Activated naive CD8-positive, alpha-beta T cell treated with anti-CD3 and anti-CD28 coated beads, Interleukin-2, amount 50 U/mL, for 16 hours (primary cell): ENCODE data around the gene SEZ6.

ENCODE experiments used
- DNase-seq: peaks from one replicate; pipeline ENCODE4 v3.0.0-alpha.2; 2020; ENCODE audit warnings: low read depth, low spot score

SEZ6 gene

DNA sequence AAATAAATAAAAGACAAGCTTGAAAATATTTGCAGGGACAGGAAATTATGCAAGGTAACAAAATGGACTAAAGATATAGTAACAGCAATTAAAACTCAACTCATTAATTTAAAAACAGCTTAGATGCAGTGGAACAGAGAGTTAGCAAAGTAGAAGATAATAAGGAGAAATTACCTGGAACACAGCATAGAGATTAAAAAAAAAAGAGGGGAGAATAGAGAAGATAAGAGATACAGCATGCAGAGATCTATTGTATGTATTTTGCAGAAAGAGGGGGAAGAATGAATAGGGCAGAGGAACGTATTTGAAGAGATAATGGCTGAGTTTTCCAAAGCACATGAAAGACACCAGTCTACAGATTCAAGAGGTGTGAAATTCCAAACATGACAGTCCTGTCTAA is 28.7 kb upstream of the SEZ6 start:
- no peak for DNase-seq

DNA sequence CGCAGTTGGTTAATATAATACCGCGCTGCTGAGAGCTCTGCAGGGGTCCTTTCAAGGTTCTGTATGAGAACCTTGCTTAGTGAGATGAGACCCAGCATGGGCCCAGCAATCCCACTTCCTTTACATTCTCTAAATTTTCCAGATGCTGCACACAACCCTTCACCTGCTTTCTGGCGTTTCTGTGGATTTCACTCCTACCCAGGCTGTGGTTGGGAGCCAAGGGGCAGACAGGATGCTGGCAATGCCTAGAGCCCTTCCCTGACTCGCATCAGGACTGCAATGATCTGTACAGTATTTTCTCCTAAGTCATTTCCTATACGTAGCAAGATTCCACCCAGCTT is 27.0 kb upstream of the SEZ6 start:
- DNase-seq = no peak

DNA sequence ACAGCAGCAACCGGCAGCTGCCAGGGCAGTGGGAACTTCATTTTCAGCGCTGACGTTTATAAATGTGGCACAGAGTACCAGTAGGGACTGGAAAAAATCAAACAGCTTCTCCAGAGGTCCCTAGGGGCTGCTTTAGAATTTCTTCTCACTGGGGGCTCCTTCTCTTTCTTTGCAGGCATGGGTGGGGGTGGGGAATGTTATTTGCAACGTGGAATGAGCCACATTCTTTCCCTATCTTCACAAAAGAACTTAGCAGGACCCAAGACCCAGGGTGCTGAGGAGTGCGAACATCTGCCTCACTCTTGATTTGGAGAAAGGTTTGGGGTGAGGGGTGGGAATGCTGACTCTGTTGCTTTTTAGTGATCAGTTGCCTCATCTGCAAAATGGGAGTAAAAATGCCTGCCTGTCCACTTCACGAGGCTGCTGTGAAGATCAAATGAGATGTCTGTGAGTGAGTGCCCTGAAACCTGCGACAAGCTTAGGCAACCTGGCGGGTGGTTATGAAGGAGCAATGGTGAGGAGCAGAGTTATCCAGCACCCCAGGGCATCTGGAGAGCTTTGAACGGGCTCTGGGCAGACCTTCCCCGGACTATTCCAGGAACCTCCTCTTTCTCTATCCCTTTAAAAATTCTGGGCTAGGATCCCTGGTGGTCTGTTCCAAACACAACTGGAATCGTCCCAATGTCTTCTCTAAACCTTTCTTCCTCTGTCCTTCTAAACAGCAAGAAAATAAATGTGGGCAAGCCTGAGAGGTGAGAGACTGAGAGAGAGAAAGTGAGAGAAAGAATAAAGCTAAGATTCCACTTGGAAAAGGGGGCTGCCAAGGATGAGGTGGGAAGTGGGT is 26.4 kb upstream of the SEZ6 start:
- DNase-seq = no peak

DNA sequence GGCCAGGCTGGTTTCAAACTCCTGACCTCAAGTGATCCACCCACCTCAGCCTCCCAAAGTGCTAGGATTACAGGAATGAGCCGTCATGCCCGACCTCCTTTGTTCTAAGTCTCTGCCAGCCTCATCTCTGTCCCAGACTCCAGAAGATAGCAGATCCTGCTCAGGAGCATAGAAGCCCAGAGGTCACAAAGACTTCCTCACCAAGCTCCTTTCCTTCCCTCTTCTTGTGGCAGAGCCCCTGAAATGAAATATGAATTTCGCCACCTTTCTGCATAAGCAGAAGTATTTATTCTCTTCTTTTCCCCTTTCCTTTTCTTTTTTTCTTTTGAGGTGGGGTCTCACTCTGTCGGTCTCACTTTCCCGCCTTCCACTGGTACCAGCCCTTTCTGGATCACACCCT is 25.7 kb upstream of the SEZ6 start:
- no peak for DNase-seq

DNA sequence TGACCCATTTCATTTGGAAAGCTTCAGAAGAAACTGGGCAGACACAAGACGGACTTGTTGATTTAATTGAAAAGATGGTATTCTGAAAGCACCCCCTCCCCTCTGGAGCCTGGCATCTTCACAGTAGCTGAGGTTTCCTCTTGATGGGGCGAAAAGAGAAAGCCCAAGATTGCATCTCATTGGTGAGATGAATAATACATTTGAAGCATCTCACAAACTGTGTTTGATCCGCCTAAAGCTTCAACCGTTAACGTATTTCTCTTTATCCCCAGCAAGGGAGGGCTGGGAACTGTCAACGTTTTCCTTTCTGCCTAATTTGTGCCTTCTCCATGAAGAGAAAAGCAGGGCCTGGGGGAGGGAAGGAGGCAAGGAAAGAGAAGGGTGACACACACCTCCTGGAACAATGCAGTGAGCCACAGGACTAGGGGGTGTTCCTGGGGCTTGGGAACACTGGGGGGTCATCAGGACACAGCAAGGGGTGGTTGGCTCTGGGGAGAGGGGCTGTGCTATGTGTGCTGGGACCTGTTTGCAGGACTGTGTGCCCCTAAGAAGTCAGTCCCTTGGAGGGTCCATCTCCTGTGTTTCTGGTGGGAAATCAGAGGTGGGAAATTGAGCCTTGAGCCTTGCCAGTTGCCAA is 18.6 kb upstream of the SEZ6 start:
- no peak for DNase-seq

DNA sequence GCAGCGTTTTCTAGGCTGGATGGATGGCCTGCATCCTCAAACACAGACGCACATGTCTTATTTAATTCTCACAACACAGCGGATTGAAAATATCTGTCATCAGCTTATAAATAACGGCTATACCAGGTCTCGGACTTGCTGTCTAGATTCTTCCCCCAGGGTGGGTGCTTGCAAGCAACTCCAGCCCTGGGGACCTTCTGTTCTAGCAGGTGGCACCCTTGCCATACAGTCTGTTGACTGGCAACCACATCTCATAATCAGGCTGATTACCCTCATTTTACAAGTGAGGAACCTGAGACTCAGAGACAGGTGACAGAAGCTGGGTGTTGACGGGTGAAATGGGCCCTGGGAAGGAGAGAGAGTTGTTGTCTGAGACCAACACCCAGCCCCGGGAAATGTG is 16.2 kb upstream of the SEZ6 start:
- no peak for DNase-seq

DNA sequence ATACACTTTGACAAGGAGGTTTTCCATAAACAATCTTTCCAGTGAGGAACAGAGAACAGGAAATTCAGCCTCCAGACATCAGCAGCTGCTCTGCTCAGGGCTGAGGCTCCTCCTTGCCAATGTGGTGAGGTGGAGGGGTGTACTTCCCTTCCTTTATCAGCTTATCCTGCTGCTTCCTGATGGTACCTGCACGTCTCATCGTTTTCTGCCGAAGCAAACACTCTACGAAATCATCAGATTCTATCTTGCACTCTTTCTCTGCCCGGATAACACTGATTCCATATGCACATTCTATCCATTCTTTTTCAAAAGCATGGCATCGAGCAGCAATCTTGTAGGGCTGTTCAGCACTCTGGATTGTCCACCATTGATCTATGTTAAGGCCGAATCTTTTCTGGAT is 15.4 kb upstream of the SEZ6 start:
- no peak for DNase-seq

DNA sequence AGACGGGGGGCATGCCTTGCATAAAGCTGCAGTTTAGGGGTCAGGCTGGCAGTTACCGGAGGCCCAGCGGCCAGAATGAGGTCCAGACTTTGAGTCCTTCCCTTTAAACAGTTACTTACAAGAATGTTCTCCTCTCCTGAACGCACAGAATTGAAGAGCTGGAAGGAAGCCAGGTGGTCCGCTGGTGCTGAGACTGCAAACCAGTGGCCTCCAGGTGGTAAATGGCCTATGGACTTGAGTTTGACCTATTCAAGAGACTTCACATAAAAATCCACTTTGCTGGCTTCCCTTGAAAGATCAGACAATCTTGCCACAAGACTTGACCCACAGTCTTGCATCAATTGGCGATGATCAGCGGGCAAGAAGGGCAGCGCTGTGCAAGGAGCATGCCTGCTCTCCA is 14.7 kb upstream of the SEZ6 start:
- no peak for DNase-seq

DNA sequence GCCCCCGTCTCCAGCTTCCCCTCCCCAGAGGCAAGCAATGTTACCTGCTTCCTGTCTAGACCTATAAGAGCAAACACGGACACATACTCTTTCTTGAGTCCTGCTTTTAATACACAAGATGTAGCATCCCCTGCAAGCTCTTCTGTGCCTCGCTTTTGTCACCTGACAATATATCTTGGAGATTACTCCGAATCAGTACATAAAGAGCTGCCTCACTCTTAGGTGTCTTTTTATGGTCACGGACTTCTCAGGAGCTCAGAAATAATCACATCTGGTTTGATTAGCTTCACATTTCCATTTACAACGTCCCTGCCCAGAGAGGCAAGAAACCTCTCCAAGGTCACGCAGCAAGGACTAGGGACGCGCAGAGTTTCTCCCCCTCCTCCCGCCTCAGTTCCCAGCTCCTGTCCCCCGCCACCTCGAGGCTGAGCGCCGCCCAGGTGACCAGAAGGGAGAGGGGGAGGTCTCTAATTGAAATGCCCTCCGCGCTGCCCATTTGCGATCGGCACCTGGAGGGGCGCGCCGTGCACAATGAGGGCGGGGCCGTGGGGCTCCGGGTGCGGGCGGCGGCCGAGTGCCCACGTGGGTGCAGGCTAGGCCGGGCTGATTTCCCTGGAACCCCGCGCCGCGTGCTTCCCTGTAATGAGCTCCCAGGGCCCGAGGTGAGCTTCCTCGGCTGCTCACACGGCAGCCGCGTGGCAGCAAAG is 13.8 kb upstream of the SEZ6 start:
- no peak for DNase-seq

DNA sequence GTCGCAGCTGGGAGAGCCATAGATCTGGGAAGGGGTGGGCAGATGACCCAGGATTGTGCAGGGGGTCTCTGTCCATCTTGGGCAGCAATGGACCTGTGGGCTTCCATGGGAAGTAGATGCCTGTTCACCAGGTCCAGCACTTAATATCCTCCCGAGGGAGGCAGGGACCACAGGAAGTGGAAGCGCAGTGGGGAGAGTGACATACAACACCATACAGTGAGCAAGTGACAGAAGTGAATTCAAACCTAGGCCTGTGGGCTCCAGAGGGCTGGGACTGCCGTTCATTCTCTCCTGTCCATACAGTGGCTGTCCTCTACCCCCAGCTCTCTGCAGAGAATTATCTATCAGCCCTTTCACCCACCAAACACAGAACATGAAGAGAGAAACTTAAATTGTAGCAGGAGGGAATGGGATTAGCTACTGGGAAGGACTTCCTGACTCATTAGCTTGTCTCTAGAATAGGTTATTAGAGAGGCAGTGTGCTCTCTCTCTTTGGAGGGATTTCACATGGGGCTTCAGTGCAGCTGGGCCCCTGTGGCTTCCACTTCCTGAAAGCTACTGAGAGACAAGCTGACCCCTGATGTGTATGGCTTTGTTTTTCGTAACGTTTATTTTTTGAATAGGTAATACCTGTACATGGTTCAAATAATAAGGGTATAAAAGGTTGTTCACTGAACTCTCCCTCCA is 13.1 kb upstream of the SEZ6 start:
- no peak for DNase-seq

DNA sequence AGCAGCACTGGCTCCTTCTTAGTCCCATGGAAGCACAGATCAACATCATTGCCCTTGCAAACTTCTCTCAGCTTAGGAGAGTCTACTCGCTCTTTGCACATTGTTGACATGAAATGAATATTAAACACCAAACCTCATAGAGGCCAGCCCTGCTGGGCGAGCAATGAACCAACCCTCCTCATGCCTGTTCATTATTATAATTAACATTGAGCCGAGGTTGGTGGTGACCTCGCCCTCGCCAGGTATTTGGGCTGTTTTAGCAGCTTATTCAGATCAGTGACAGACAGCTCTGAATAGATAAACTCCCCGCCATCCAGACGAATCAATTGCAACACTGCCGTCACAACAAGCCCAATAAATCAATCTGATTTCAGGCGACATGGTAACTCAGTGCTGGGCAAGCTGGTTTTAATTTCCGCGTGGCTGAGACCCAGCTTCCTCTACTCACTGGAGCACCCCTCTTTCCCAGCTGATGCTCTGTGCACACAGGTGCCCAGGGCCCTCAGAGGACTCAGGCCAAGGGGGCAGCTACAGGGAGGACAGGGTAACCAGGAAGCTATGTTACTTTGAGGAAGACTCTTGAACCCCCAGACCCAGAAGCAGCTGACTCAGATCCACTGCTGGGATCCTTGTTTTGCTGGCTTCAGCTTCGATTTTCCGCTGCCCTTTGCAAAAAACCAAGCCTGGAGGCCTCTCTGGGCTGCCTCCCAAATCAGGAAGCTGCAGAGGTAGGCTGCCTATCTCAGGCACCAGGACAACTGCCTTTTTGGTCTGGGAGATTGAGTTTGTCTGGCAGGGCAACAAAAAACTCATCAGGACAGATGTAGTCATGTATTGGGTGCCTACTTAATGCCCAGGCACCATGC is 10.7 kb upstream of the SEZ6 start:
- no peak for DNase-seq

DNA sequence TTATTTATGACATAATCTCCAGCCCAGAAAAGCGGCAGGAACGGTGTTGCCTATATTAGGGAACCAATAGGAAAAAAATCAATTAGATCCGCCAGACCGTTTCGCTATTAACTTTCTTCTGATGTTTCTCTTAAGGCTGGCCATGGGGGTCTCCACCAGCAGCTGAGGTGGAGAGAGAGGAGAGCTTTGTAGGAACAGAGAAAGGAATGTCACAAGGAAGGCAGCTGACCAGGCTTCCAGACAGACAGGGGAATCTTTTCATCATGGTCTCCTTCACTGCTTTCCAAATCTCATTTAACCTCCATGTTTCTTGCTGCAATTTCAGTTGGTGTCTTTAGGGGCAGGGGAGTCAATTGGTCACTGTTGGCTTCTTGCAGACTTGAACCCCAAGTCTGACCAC is 8.9 kb upstream of the SEZ6 start:
- no peak for DNase-seq

DNA sequence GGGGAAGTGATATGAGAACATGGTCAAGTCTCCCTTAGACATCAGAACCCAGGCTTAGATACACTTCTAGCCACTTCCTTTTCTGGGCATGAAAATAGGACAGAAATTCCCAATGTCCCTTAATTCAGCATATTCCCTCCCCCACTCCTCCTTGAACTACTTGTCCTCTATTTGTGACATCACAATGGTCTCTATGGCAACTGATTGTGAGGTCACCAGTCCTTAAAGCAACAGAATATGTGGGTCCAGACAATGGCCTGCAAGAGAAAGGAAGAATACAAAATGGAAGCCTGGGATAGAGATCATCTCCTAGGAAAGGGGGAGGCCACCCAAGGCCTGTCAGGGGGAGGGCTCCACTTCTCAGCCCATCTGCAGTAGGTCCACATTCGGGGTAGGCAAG is 6.7 kb upstream of the SEZ6 start:
- no peak for DNase-seq

DNA sequence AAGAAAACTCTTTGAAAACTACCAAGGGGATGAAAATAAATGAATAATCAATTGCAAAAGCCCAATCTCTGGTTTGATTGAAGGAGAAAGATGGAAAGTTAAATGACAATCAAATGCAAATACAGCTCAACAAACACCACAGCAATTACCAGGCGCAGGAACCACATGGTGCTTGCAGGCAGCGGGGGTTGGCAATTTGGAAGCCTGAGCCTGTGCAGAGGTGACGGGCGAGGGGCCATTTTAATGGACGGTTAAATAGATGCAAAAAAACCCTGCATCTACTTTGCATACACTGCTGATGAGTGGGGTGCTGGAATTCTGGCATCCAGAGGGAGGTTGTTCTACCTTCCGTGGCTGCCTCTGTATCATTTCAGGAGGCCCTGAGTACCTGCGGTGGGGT is 4.8 kb upstream of the SEZ6 start:
- DNase-seq = no peak

DNA sequence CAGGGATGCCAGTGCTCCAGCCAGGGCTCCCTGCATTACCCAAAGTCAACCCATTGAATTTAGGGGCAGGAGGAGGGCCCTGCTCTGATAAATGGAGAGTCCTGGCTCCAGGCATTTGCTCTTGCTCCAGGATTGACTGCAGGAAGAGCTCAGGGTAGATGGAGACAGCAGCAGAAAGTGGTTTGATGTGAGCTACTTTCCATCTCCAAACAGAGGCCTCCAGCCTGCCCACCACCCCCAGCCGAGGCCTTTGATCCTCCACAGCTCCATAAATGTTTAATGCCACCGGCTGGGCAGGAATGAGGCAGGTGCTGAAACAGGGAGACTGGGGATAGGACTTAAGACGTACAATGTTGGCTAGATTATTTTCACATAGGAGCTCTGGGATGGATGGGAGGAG is 4.3 kb upstream of the SEZ6 start:
- no peak for DNase-seq

DNA sequence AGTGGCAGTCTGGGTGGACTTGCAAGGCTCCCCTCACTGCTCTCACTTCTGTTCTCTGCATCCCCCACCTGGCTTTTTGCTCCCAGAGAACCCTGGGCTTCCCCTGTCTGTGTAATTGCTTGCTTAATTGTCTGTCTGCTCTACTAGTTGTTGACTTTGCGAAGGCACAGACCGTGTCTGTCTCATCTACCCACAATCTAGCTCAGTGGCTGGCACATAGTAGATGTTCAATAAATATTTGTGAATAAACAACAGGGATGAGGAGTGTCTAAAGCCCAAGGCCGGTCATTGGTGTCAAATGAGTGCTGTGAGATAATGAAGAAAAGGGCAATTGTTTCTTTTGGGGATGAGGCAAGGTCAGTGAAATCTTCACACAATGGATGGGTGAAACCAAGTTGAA is 2.8 kb upstream of the SEZ6 start:
- no peak for DNase-seq

DNA sequence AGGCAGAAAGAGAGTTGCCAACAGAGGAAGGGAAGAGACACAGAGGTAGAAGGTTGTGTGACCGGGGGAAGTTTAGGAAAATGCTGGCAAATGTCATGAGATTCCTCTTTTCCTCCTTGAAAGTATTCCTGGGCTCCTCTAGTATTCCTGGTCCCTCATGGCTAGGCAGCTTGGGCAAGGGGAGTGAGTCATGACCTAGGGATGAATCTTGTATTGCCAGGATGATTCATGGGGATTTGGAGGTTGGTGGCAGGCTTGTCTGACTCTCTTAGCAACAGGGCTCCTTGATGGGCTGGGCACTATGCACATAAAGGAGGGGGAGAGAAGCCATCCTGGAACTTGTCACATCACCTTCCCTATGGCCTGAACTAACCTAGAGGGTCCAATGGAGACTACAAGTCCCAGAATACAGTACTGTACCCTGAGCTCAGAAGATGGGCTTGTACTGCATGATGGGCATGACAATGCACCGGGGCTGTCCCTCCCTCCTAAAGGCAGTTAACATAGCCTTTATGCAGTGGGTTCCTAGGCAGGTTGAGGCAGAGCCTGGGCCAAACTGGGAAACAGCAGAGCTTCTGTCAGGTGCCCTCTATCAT is 2.1 kb upstream of the SEZ6 start:
- DNase-seq = no peak

DNA sequence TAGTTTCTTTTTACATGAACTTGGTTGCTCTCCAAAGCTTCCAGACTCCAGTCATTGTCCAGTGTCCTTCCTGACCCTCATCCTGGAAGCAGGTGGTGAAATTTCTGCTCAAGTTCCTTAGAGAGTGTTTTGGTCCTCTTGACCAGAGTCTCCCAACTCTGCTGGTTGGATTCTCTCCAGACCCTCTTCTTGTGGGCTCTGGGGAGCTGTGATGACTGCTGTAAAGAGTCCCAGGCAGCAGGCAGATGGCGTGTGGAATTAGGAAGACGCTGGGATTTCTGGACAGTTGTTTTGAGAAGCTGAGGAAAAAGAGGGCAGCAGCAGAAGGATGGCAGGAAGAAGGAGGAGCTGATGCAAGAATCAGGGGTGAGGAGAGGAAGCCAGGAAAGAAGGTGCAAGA is 1.6 kb upstream of the SEZ6 start:
- no peak for DNase-seq

DNA sequence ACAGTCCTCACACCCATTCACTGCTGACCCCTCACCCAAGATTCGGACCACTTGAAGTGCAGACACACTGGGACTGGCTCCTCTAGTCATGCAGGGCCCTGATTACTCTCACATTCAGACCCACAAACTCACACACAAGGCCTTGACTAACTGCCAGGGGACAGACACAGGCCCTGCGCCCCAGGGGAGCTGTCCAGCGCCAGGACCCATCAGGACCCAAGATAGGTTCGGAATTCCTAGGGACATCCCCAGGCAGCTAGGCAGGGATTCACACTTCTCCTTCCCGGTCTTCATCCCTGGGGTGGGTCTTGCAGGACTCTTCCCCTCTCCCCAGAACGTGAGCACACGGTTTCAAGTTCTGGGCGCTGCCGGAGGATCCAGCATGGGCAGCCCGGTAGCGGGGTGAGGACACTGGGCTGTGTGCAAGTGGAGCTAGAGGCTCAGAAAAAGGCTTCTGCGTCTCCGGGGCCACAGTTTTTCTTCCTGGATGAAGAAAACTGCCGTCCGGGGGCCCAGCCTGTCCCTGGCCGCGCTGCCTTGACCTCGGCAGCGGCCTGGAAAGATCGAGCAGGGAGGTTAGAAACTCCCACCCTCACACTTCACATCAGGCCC is 1.6 kb downstream of the SEZ6 start:
- DNase-seq = no peak

DNA sequence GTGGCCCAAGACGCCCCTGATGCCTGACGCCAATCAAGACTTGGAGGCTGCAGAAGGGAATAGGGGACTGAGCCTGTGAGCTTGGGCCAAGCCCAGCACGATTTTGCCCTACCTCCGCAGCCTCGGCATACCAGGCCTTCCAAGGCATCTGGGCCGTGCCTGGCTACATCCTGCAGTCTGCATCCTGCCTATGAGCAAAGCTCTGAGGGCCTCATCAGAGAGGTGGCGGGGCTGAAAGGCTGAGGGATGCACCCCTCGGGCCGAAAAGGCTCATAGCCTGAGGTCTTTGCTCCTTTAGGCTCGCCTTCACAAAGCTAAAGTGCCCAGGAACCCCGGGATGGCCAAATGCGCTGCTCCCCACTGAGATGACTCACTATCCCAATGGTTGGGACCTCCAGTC is 2.5 kb downstream of the SEZ6 start:
- DNase-seq = no peak

DNA sequence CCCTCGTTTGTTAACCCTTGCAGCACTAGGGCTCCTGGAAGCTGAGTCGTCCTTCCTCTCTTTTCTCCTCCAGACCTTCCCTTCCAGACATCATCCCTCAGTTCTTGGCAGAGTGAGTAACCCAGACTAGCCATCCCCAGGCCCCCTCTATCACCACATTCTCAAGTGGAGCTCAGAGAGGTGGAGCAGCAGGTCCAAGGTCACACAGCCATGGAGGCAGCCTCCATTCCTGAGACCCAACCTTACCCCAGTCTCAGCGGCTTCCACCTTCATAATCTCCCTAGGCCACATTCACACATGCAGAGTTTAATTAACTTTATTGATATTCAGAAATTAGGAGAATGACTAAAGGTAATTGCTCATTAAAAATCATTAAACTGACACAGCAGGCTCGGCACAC is 3.0 kb downstream of the SEZ6 start:
- no peak for DNase-seq
